HG02852 (cell line): ENCODE measurements around the gene SYTL1.

ENCODE experiments used
- ATAC-seq: cut with Tn5 transposase; IDR thresholded peaks from one replicate; pipeline ENCODE4 v1.9.1; 2021; ENCODE audit warnings: mild to moderate bottlenecking, moderate library complexity; ENCODE audit not compliant: unreplicated experiment

The SYTL1 gene

GRCh38 chr1:27400082-27400962 lies 58.5 kb downstream of the SYTL1 start:
- no peak for ATAC-seq

- no peak for ATAC-seq
These were observed 59.1 kb downstream of the SYTL1 start for GRCh38 chr1:27400963-27401341.

- ATAC-seq: no peak
These were observed 60.5 kb downstream of the SYTL1 start for GRCh38 chr1:27402349-27402754.

- no peak for ATAC-seq
These were observed 61.4 kb downstream of the SYTL1 start for GRCh38 chr1:27403065-27403726.
